SK-N-SH treated with all-trans-retinoic acid at 6 μM for 48 hours (cell line): ENCODE results near the gene STRADB.
"Not testable (repeated sequence)": the region's sequence is repeated elsewhere in the genome, so short reads cannot be mapped to it uniquely, and the experiment has no call there.

Source experiments
- ATAC-seq: fragments of 200-7000 bp; cut with Tn5 transposase; 3 replicates; pipeline ENCODE4 v1.9.1; 2020; ENCODE audit warnings: mild to moderate bottlenecking, moderate library complexity
- BACH2 ChIP-seq: fragments of 250-450 bp; sonication (Bioruptor Pico); IDR thresholded peaks from 2 replicates; pipeline ENCODE4 v1.9.0; 2021; ENCODE audit warnings: mild to moderate bottlenecking, borderline replicate concordance
- CSDC2 ChIP-seq: fragments of 250-450 bp; sonication (Bioruptor Pico); IDR thresholded peaks from 2 replicates; pipeline ENCODE4 v1.5.0; 2020; ENCODE audit warnings: mild to moderate bottlenecking, moderate library complexity
- ESRRG ChIP-seq: fragments of 250-450 bp; sonication (Bioruptor Pico); IDR thresholded peaks from 2 replicates; pipeline ENCODE4 v1.6.1; 2021; ENCODE audit warnings: mild to moderate bottlenecking
- GLIS3 ChIP-seq: fragments of 250-450 bp; sonication (Bioruptor Pico); IDR thresholded peaks from 2 replicates; pipeline ENCODE4 v1.5.0; 2020; ENCODE audit warnings: mild to moderate bottlenecking, moderate library complexity
- ISL1 ChIP-seq: fragments of 250-450 bp; sonication (Bioruptor Pico); IDR thresholded peaks from 2 replicates; pipeline ENCODE4 v2.1.2; 2022; ENCODE audit warnings: mild to moderate bottlenecking, moderate library complexity
- OSR1 ChIP-seq: fragments of 250-450 bp; sonication (Bioruptor Pico); IDR thresholded peaks from 2 replicates; pipeline ENCODE4 v1.8.0; 2022; ENCODE audit warnings: moderate library complexity, mild to moderate bottlenecking, inconsistent platforms
- PPARA ChIP-seq: fragments of 250-450 bp; sonication (Bioruptor Pico); IDR thresholded peaks from 2 replicates; pipeline ENCODE4 v1.5.0; 2020; ENCODE audit warnings: mild to moderate bottlenecking, borderline replicate concordance
- RARB ChIP-seq: fragments of 250-450 bp; sonication (Bioruptor Pico); IDR thresholded peaks from 2 replicates; pipeline ENCODE4 v1.8.0; 2021; ENCODE audit warnings: mild to moderate bottlenecking, moderate library complexity
- SNAI2 ChIP-seq: fragments of 250-450 bp; sonication (Bioruptor Pico); IDR thresholded peaks from 2 replicates; pipeline ENCODE4 v1.5.0; 2020; ENCODE audit warnings: mild to moderate bottlenecking, moderate library complexity
- TCF4 ChIP-seq: fragments of 250-450 bp; sonication (Bioruptor Pico); IDR thresholded peaks from 2 replicates; pipeline ENCODE4 v1.8.0; 2021; ENCODE audit warnings: mild to moderate bottlenecking, moderate library complexity, borderline replicate concordance
- TOX ChIP-seq: fragments of 250-450 bp; sonication (Bioruptor Pico); IDR thresholded peaks from 2 replicates; pipeline ENCODE4 v1.8.0; 2021; ENCODE audit warnings: mild to moderate bottlenecking, moderate library complexity, borderline replicate concordance
- ZC3H10 ChIP-seq: fragments of 250-450 bp; sonication (Bioruptor Pico); IDR thresholded peaks from 2 replicates; pipeline ENCODE4 v1.5.1; 2021; ENCODE audit warnings: mild to moderate bottlenecking, moderate library complexity
- ZFP3 ChIP-seq: fragments of 250-450 bp; sonication (Bioruptor Pico); IDR thresholded peaks from 2 replicates; pipeline ENCODE4 v1.5.0; 2020; ENCODE audit warnings: mild to moderate bottlenecking, moderate library complexity
- ZFP30 ChIP-seq: fragments of 450-650 bp; formaldehyde crosslinking; IDR thresholded peaks from 2 replicates; pipeline ENCODE4 v1.5.0; 2022; ENCODE audit warnings: mild to moderate bottlenecking, moderate library complexity
- ZNF70 ChIP-seq: fragments of 450-650 bp; formaldehyde crosslinking; IDR thresholded peaks from 2 replicates; pipeline ENCODE4 v1.5.0; 2020; ENCODE audit warnings: mild to moderate bottlenecking, moderate library complexity
- ZNF8 ChIP-seq: fragments of 450-650 bp; formaldehyde crosslinking; IDR thresholded peaks from 2 replicates; pipeline ENCODE4 v1.5.0; 2020; ENCODE audit warnings: mild to moderate bottlenecking, moderate library complexity
- TF ChIP-seq, protein P1 (sequence below): fragments of 250-450 bp; sonication (Bioruptor Pico); IDR thresholded peaks from 2 replicates; pipeline ENCODE4 v1.5.1; 2021; ENCODE audit warnings: mild to moderate bottlenecking, moderate library complexity
- TF ChIP-seq, protein P2 (sequence below): fragments of 250-450 bp; sonication (Bioruptor Pico); IDR thresholded peaks from 2 replicates; pipeline ENCODE4 v1.8.0; 2021; ENCODE audit warnings: low read depth, mild to moderate bottlenecking, moderate library complexity, borderline replicate concordance
- TF ChIP-seq, protein P3 (sequence below): fragments of 250-450 bp; sonication (Bioruptor Pico); IDR thresholded peaks from 2 replicates; pipeline ENCODE4 v1.5.1; 2020; ENCODE audit warnings: low read depth, mild to moderate bottlenecking, moderate library complexity
- TF ChIP-seq, protein P4 (sequence below): fragments of 250-450 bp; sonication (Bioruptor Pico); IDR thresholded peaks from 2 replicates; pipeline ENCODE4 v1.5.0; 2020; ENCODE audit warnings: mild to moderate bottlenecking, moderate library complexity
- TF ChIP-seq, protein P5 (sequence below): fragments of 250-450 bp; sonication (Bioruptor Pico); IDR thresholded peaks from 2 replicates; pipeline ENCODE4 v1.8.0; 2020; ENCODE audit warnings: mild to moderate bottlenecking, moderate library complexity, borderline replicate concordance

Gene STRADB

DNA sequence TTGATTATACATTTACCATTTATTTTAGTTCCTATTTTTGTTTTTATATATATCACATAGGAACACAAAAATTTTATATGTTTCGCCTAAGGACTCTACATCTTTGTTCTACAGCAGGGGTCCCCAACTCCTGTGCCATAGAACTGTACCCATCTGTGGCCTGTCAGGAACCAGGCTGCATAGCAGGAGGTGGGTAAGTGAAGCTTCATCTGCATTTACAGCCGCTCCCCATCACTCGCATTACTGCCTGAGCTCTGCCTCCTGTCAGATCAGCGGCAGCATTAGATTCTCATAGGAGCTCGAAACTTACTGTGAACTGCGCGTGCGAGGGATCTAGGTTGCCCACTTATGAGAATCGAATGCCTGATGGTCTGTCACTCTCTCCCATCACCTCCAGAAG lies 25.6 kb upstream of the STRADB start:
- no peak for ATAC-seq
- TF ChIP-seq ZFP30 (CRISPR knock-in tag), result no peak
- TF ChIP-seq GLIS3, result no peak
- no peak for TF ChIP-seq ZC3H10 (CRISPR knock-in tag)
- no peak for TF ChIP-seq OSR1 (CRISPR knock-in tag)
- no peak for TF ChIP-seq ZNF8 (CRISPR knock-in tag)
- TF ChIP-seq, protein P1, sequence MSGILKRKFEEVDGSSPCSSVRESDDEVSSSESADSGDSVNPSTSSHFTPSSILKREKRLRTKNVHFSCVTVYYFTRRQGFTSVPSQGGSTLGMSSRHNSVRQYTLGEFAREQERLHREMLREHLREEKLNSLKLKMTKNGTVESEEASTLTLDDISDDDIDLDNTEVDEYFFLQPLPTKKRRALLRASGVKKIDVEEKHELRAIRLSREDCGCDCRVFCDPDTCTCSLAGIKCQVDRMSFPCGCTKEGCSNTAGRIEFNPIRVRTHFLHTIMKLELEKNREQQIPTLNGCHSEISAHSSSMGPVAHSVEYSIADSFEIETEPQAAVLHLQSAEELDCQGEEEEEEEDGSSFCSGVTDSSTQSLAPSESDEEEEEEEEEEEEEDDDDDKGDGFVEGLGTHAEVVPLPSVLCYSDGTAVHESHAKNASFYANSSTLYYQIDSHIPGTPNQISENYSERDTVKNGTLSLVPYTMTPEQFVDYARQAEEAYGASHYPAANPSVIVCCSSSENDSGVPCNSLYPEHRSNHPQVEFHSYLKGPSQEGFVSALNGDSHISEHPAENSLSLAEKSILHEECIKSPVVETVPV (CRISPR knock-in tag), result no peak
- TF ChIP-seq TOX, result no peak
- no peak for TF ChIP-seq PPARA (CRISPR knock-in tag)
- TF ChIP-seq, protein P2, sequence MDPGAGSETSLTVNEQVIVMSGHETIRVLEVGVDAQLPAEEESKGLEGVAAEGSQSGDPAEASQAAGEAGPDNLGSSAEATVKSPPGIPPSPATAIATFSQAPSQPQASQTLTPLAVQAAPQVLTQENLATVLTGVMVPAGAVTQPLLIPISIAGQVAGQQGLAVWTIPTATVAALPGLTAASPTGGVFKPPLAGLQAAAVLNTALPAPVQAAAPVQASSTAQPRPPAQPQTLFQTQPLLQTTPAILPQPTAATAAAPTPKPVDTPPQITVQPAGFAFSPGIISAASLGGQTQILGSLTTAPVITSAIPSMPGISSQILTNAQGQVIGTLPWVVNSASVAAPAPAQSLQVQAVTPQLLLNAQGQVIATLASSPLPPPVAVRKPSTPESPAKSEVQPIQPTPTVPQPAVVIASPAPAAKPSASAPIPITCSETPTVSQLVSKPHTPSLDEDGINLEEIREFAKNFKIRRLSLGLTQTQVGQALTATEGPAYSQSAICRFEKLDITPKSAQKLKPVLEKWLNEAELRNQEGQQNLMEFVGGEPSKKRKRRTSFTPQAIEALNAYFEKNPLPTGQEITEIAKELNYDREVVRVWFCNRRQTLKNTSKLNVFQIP (CRISPR knock-in tag), result no peak
- TF ChIP-seq TCF4 (CRISPR knock-in tag), result no peak
- no peak for TF ChIP-seq SNAI2
- TF ChIP-seq, protein P3, sequence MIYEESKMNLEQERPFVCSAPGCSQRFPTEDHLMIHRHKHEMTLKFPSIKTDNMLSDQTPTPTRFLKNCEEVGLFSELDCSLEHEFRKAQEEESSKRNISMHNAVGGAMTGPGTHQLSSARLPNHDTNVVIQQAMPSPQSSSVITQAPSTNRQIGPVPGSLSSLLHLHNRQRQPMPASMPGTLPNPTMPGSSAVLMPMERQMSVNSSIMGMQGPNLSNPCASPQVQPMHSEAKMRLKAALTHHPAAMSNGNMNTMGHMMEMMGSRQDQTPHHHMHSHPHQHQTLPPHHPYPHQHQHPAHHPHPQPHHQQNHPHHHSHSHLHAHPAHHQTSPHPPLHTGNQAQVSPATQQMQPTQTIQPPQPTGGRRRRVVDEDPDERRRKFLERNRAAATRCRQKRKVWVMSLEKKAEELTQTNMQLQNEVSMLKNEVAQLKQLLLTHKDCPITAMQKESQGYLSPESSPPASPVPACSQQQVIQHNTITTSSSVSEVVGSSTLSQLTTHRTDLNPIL (CRISPR knock-in tag), result no peak
- TF ChIP-seq BACH2 (CRISPR knock-in tag), result no peak
- TF ChIP-seq, protein P4, sequence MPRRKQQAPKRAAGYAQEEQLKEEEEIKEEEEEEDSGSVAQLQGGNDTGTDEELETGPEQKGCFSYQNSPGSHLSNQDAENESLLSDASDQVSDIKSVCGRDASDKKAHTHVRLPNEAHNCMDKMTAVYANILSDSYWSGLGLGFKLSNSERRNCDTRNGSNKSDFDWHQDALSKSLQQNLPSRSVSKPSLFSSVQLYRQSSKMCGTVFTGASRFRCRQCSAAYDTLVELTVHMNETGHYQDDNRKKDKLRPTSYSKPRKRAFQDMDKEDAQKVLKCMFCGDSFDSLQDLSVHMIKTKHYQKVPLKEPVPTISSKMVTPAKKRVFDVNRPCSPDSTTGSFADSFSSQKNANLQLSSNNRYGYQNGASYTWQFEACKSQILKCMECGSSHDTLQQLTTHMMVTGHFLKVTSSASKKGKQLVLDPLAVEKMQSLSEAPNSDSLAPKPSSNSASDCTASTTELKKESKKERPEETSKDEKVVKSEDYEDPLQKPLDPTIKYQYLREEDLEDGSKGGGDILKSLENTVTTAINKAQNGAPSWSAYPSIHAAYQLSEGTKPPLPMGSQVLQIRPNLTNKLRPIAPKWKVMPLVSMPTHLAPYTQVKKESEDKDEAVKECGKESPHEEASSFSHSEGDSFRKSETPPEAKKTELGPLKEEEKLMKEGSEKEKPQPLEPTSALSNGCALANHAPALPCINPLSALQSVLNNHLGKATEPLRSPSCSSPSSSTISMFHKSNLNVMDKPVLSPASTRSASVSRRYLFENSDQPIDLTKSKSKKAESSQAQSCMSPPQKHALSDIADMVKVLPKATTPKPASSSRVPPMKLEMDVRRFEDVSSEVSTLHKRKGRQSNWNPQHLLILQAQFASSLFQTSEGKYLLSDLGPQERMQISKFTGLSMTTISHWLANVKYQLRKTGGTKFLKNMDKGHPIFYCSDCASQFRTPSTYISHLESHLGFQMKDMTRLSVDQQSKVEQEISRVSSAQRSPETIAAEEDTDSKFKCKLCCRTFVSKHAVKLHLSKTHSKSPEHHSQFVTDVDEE (CRISPR knock-in tag), result no peak
- no peak for TF ChIP-seq CSDC2 (CRISPR knock-in tag)
- TF ChIP-seq ESRRG, result no peak
- no peak for TF ChIP-seq ZFP3 (CRISPR knock-in tag)
- no peak for TF ChIP-seq ZNF70
- no peak for TF ChIP-seq ISL1
- TF ChIP-seq, all 23 proteins: peak for 0

DNA sequence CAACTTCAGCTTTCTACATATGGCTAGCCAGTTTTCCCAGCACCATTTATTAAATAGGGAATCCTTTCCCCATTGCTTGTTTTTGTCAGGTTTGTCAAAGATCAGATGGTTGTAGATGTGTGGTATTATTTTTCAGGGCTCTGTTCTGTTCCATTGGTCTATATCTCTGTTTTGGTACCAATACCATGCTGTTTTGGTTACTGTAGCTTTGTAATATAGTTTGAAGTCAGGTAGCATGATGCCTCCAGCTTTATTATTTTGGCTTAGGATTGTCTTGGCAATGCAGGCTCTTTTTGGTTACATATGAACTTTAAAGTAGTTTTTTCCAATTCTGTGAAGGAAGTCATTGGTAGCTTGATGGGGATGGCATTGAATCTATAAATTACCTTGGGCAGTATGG lies 23.2 kb upstream of the STRADB start:
- ATAC-seq, result not testable (repeated sequence)

DNA sequence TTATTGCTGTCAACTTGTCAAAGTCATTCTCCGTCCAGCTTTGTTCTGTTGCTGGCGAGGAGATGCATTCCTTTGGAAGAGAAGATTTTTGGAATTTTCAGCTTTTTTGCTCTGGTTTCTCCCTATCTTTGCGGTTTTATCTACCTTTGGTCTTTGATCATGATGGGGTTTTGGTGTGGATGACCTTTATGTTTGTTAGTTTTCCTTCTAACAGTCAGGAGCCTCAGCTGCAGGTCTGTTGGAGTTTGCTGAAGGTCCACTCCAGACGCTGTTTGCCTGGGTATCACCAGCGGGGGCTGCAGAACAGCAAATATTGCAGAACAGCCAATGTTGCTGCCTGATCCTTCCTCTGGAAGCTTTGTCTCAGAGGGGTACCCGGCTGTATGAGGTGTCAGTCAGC lies 21.7 kb upstream of the STRADB start:
- not testable (repeated sequence) for ATAC-seq

DNA sequence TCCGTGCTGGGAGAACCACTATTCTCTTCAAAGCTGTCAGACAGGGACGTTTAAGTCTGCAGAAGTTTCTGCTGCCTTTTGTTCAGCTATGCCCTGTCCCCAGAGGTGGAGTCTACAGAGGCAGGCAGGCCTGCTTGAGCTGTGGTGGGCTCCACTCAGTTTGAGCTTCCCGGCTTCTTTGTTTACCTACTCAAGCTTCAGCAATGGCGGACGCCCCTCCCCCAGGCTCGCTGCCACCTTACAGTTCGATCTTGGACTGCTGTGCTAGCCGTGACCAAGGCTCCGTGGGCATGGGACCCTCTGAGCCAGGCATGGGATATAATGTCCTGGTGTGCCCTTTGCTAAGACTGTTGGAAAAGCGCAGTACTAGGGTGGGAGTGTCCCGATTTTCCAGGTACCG lies 21.2 kb upstream of the STRADB start:
- not testable (repeated sequence) for ATAC-seq

DNA sequence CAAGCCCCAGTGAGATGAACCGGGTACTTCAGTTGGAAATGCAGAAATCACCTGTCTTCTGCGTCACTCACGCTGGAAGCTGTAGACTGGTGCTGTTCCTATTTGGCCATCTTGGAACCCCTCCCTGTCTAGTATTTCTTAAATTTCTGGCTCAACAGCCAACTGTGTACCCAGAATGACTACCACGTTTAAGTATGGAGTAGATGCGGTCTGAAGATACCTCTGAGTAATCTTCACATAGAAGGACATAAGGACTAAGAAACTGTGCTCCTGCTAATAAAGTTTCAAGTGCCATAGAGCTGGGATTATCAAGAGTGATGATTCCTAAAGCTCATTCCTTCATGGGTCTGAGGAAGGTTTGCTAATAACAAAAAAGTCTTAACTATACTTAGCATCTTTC lies 20.7 kb upstream of the STRADB start:
- no peak for ATAC-seq
- TF ChIP-seq, protein P5, sequence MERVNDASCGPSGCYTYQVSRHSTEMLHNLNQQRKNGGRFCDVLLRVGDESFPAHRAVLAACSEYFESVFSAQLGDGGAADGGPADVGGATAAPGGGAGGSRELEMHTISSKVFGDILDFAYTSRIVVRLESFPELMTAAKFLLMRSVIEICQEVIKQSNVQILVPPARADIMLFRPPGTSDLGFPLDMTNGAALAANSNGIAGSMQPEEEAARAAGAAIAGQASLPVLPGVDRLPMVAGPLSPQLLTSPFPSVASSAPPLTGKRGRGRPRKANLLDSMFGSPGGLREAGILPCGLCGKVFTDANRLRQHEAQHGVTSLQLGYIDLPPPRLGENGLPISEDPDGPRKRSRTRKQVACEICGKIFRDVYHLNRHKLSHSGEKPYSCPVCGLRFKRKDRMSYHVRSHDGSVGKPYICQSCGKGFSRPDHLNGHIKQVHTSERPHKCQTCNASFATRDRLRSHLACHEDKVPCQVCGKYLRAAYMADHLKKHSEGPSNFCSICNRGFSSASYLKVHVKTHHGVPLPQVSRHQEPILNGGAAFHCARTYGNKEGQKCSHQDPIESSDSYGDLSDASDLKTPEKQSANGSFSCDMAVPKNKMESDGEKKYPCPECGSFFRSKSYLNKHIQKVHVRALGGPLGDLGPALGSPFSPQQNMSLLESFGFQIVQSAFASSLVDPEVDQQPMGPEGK (CRISPR knock-in tag), result no peak
- TF ChIP-seq SNAI2, result no peak
- no peak for TF ChIP-seq ISL1
- TF ChIP-seq ZNF8 (CRISPR knock-in tag), result no peak
- TF ChIP-seq, protein P3 (CRISPR knock-in tag), result no peak
- TF ChIP-seq BACH2 (CRISPR knock-in tag), result no peak
- no peak for TF ChIP-seq RARB (CRISPR knock-in tag)
- no peak for TF ChIP-seq PPARA (CRISPR knock-in tag)
